Neural cell (in vitro differentiated cells): ENCODE results near the gene MAGI2. TPM values are rescaled to one million over a fixed set of nuclear protein-coding genes. Genes with fewer than 3 reads are reported as not detected.

Experiments
- H2AFZ ChIP-seq: fragments of 200-600, 300-800 bp; sonication (generic), shearing (Covaris generic); 2 replicates; pipeline ENCODE4 v1.6.0; 2014; ENCODE audit warnings: low read depth, mild to moderate bottlenecking, antibody characterized with exemption, low read length, moderate library complexity
- H3F3A ChIP-seq: fragments of 200-600 bp; shearing (Covaris generic); 2 replicates; pipeline ENCODE4 v1.6.1; 2016; ENCODE audit warnings: mild to moderate bottlenecking, moderate library complexity, mixed read lengths, antibody characterized with exemption, low read length; ENCODE audit not compliant: insufficient read depth, poor library complexity, severe bottlenecking
- H3K27ac ChIP-seq: fragments of 200-600, 300-800 bp; sonication (generic), shearing (Covaris generic); 2 replicates; pipeline ENCODE4 v1.5.1; 2014; ENCODE audit warnings: mild to moderate bottlenecking, low read length, moderate library complexity
- H3K27me3 ChIP-seq: fragments of 300-800, 200-600 bp; sonication (generic), shearing (Covaris generic); 2 replicates; pipeline ENCODE4 v1.6.0; 2014; ENCODE audit warnings: mild to moderate bottlenecking, low read depth, low read length, moderate library complexity; ENCODE audit not compliant: insufficient read depth
- H3K36me3 ChIP-seq: fragments of 300-800, 200-600 bp; sonication (generic), shearing (Covaris generic); 2 replicates; pipeline ENCODE4 v1.5.1; 2014; ENCODE audit warnings: mild to moderate bottlenecking, antibody characterized with exemption, low read length, moderate library complexity; ENCODE audit not compliant: insufficient read depth
- H3K4me2 ChIP-seq: fragments of 300-800, 200-600 bp; sonication (generic), shearing (Covaris generic); 2 replicates; pipeline ENCODE4 v1.6.0; 2014; ENCODE audit warnings: mild to moderate bottlenecking, low read length
- H3K4me3 ChIP-seq: fragments of 300-800, 200-600 bp; sonication (generic), shearing (Covaris generic); 2 replicates; pipeline ENCODE4 v1.5.1; 2014; ENCODE audit warnings: mild to moderate bottlenecking, low read length, moderate library complexity
- H3K79me2 ChIP-seq: fragments of 200-600 bp; shearing (Covaris generic); replicated peaks from 2 replicates; pipeline ENCODE4 v1.6.0; 2014; ENCODE audit warnings: mild to moderate bottlenecking, low read length, moderate library complexity; ENCODE audit not compliant: insufficient read depth
- H3K9ac ChIP-seq: fragments of 300-800, 200-600 bp; sonication (generic), shearing (Covaris generic); 2 replicates; pipeline ENCODE4 v1.6.1; 2016; ENCODE audit warnings: mild to moderate bottlenecking, low read length, mixed read lengths
- H3K9me2 ChIP-seq: fragments of 200-600 bp; shearing (Covaris generic); 2 replicates; pipeline ENCODE4 v1.6.1; 2016; ENCODE audit warnings: mild to moderate bottlenecking, low read length, mixed read lengths; ENCODE audit not compliant: insufficient read depth
- H3K9me3 ChIP-seq: fragments of 200-600, 300-800 bp; sonication (generic), shearing (Covaris generic); 2 replicates; pipeline ENCODE4 v1.6.1; 2016; ENCODE audit warnings: mild to moderate bottlenecking, mixed run types, low read length, moderate library complexity, mixed read lengths
- H4K20me1 ChIP-seq: fragments of 200-600 bp; shearing (Covaris generic); 2 replicates; pipeline ENCODE4 v1.6.1; 2016; ENCODE audit warnings: mild to moderate bottlenecking, mixed run types; ENCODE audit not compliant: insufficient read depth
- CTCF ChIP-seq: fragments of 450-650 bp; IDR thresholded peaks from 2 replicates; pipeline ENCODE4 v1.5.1; 2014; ENCODE audit warnings: antibody characterized with exemption, mild to moderate bottlenecking, moderate library complexity; ENCODE audit not compliant: poor library complexity, severe bottlenecking
- EP300 ChIP-seq: fragments of 450-650 bp; conservative IDR thresholded peaks from 2 replicates; pipeline ENCODE4 v1.6.1; 2014; ENCODE audit warnings: antibody characterized with exemption, mild to moderate bottlenecking, moderate library complexity; ENCODE audit not compliant: poor library complexity, severe bottlenecking
- EZH2 ChIP-seq: fragments of 200-600, 300-800 bp; shearing (Covaris generic), sonication (generic); IDR thresholded peaks from 2 replicates; pipeline ENCODE4 v1.6.1; 2014; ENCODE audit warnings: antibody characterized with exemption, low read length, borderline replicate concordance, mild to moderate bottlenecking; ENCODE audit not compliant: insufficient read depth, poor library complexity, severe bottlenecking
- MXI1 ChIP-seq: fragments of 450-650 bp; conservative IDR thresholded peaks from 2 replicates; pipeline ENCODE4 v1.6.1; 2014; ENCODE audit warnings: antibody characterized with exemption, mild to moderate bottlenecking; ENCODE audit not compliant: poor library complexity, severe bottlenecking
- POLR2AphosphoS5 ChIP-seq: IDR thresholded peaks from 2 replicates; pipeline ENCODE4 v1.6.1; 2012
- RAD21 ChIP-seq: fragments of 450-650 bp; conservative IDR thresholded peaks from 2 replicates; pipeline ENCODE4 v1.6.1; 2014; ENCODE audit warnings: antibody characterized with exemption, mild to moderate bottlenecking, moderate library complexity
- REST ChIP-seq: IDR thresholded peaks from 2 replicates; pipeline ENCODE4 v1.6.1; 2012; ENCODE audit warnings: borderline replicate concordance
- SMC3 ChIP-seq: fragments of 450-650 bp; conservative IDR thresholded peaks from 2 replicates; pipeline ENCODE4 v1.6.1; 2014; ENCODE audit warnings: antibody characterized with exemption, mild to moderate bottlenecking, moderate library complexity; ENCODE audit not compliant: poor library complexity
- TAF1 ChIP-seq: IDR thresholded peaks from 2 replicates; pipeline ENCODE4 v1.6.1; 2012; ENCODE audit warnings: low read depth
- polyA plus RNA-seq: library from polyadenylated mRNA; depleted of rRNA; stranded (reverse); fragments of >200 nt; gene quantifications from 2 replicates; pipeline ENCODE4 v1.2.3, GENCODE V29; 2014

MAGI2 gene
- polyA plus RNA-seq, 1 donor from 2014 or later = 19.3 TPM

GRCh38 chr7:79241288-79242060 is 212.0 kb downstream of the MAGI2 start:
- no peaks in the 10 kb centered on the region for H3K36me3 ChIP-seq
- H3K9me3 ChIP-seq = no peaks in the 10 kb centered on the region
- no peak overlapping the region for H2AFZ ChIP-seq
- H3K27me3 ChIP-seq = no peaks in the 10 kb centered on the region
- no peak overlapping the region for H3K4me2 ChIP-seq
- H3K79me2 ChIP-seq = no peaks in the 10 kb centered on the region
- H3K4me3 ChIP-seq = no peak overlapping the region
- no peaks in the 10 kb centered on the region for H3K9me2 ChIP-seq
- H3F3A ChIP-seq = no peaks in the 10 kb centered on the region
- no peaks in the 10 kb centered on the region for H4K20me1 ChIP-seq
- TF ChIP-seq MXI1 (no peak), CTCF (no peak), TAF1 (no peak), EZH2 (no peak), SMC3 (no peak), REST (no peak), POLR2AphosphoS5 (no peak), EP300 (no peak), RAD21 (no peak)
- no peak overlapping the region for H3K9ac ChIP-seq
- H3K27ac ChIP-seq = no peak overlapping the region

GRCh38 chr7:79240413-79240812 is 213.1 kb downstream of the MAGI2 start:
- H3K27me3 ChIP-seq = no peaks in the 10 kb centered on the region
- H3K9me3 ChIP-seq = no peaks in the 10 kb centered on the region
- no peaks in the 10 kb centered on the region for H3K79me2 ChIP-seq
- H4K20me1 ChIP-seq = no peaks in the 10 kb centered on the region
- no peaks in the 10 kb centered on the region for H3K36me3 ChIP-seq
- no peak overlapping the region for H3K9ac ChIP-seq
- H3K4me3 ChIP-seq = no peak overlapping the region
- no peaks in the 10 kb centered on the region for H3F3A ChIP-seq
- no peaks in the 10 kb centered on the region for H3K9me2 ChIP-seq
- H3K4me2 ChIP-seq = no peak overlapping the region
- H2AFZ ChIP-seq = no peak overlapping the region
- no peak overlapping the region for H3K27ac ChIP-seq
- no peak for TF ChIP-seq EP300
